Measurements from ENCODE around the gene SGSM2.

DNA sequence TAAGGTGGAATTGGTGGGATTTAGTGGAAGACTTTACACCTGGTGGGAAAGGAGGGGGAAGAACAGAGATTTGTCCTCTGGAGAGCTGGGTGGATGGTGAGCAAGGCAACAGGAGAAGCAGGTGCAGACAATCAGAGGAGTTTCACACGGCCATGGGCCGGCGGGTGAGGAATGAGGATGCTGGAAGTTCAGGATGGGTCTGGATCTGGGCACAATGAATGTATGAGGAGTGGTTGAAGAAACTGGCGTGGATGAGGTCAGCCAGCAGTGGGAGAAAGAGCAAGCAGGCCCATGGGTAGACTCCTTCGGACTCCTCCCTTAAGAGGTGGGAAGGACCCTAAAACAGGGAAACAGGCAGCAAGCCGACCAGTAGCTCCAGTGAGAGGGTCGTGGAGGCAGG lies 73.7 kb downstream of the SGSM2 start:
- TF ChIP-seq, protein P1, sequence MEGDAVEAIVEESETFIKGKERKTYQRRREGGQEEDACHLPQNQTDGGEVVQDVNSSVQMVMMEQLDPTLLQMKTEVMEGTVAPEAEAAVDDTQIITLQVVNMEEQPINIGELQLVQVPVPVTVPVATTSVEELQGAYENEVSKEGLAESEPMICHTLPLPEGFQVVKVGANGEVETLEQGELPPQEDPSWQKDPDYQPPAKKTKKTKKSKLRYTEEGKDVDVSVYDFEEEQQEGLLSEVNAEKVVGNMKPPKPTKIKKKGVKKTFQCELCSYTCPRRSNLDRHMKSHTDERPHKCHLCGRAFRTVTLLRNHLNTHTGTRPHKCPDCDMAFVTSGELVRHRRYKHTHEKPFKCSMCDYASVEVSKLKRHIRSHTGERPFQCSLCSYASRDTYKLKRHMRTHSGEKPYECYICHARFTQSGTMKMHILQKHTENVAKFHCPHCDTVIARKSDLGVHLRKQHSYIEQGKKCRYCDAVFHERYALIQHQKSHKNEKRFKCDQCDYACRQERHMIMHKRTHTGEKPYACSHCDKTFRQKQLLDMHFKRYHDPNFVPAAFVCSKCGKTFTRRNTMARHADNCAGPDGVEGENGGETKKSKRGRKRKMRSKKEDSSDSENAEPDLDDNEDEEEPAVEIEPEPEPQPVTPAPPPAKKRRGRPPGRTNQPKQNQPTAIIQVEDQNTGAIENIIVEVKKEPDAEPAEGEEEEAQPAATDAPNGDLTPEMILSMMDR (IDR thresholded peaks at IDR 0.05; ENCODE audit: low read depth, low read length, missing input control), result no peak
- TF ChIP-seq JUND (IDR thresholded peaks at IDR 0.05) (no peak), RAD21 (IDR thresholded peaks at IDR 0.05) (no peak), YY1 (IDR thresholded peaks at IDR 0.05) (no peak), SP1 (IDR thresholded peaks at IDR 0.05) (no peak), FOXA1 (IDR thresholded peaks at IDR 0.05) (no peak), TAF1 (conservative IDR thresholded peaks at IDR 0.05) (no peak), EGR1 (IDR thresholded peaks at IDR 0.05; ENCODE audit: low read depth in 2 of 2) (no peak), GABPA (IDR thresholded peaks at IDR 0.05 in 1 of 2, conservative IDR thresholded peaks at IDR 0.05 in 1 of 2) (no peak)
- TF ChIP-seq, protein P2, sequence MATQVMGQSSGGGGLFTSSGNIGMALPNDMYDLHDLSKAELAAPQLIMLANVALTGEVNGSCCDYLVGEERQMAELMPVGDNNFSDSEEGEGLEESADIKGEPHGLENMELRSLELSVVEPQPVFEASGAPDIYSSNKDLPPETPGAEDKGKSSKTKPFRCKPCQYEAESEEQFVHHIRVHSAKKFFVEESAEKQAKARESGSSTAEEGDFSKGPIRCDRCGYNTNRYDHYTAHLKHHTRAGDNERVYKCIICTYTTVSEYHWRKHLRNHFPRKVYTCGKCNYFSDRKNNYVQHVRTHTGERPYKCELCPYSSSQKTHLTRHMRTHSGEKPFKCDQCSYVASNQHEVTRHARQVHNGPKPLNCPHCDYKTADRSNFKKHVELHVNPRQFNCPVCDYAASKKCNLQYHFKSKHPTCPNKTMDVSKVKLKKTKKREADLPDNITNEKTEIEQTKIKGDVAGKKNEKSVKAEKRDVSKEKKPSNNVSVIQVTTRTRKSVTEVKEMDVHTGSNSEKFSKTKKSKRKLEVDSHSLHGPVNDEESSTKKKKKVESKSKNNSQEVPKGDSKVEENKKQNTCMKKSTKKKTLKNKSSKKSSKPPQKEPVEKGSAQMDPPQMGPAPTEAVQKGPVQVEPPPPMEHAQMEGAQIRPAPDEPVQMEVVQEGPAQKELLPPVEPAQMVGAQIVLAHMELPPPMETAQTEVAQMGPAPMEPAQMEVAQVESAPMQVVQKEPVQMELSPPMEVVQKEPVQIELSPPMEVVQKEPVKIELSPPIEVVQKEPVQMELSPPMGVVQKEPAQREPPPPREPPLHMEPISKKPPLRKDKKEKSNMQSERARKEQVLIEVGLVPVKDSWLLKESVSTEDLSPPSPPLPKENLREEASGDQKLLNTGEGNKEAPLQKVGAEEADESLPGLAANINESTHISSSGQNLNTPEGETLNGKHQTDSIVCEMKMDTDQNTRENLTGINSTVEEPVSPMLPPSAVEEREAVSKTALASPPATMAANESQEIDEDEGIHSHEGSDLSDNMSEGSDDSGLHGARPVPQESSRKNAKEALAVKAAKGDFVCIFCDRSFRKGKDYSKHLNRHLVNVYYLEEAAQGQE (IDR thresholded peaks at IDR 0.05), result no peak
- TF ChIP-seq, protein P3, sequence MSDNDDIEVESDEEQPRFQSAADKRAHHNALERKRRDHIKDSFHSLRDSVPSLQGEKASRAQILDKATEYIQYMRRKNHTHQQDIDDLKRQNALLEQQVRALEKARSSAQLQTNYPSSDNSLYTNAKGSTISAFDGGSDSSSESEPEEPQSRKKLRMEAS (IDR thresholded peaks at IDR 0.05), result no peak

Measured in liver (tissue), 3 donors.